Osteoblast (primary cell): ENCODE data around the gene SMCO2. TPM values are rescaled to one million over a fixed set of nuclear protein-coding genes. Genes with fewer than 3 reads are reported as not detected.

Experiments used
- DNase-seq: peaks from one replicate; pipeline ENCODE4 v3.0.0; 2011; ENCODE audit warnings: low spot score, mixed read lengths; ENCODE audit not compliant: insufficient read length; ENCODE audit errors: missing footprints
- H2AFZ ChIP-seq: 2 replicates; pipeline ENCODE4 v1.6.0; 2011; ENCODE audit warnings: mild to moderate bottlenecking, low read length
- H3K27ac ChIP-seq: 2 replicates; pipeline ENCODE4 v1.5.1; 2011; ENCODE audit warnings: mild to moderate bottlenecking, low read depth, low read length, moderate library complexity
- H3K27me3 ChIP-seq: 2 replicates; pipeline ENCODE4 v1.6.0; 2012; ENCODE audit warnings: mild to moderate bottlenecking, control low read depth, inconsistent platforms, low read length, moderate library complexity; ENCODE audit not compliant: insufficient read depth
- H3K36me3 ChIP-seq: 2 replicates; pipeline ENCODE4 v1.5.1; 2011; ENCODE audit warnings: mild to moderate bottlenecking, low read length, control low read depth, moderate library complexity; ENCODE audit not compliant: insufficient read depth
- H3K4me1 ChIP-seq: 2 replicates; pipeline ENCODE4 v1.5.1; 2011; ENCODE audit warnings: mild to moderate bottlenecking, low read length, control low read depth, moderate library complexity; ENCODE audit not compliant: insufficient read depth
- H3K4me2 ChIP-seq: 2 replicates; pipeline ENCODE4 v1.6.0; 2011; ENCODE audit warnings: mild to moderate bottlenecking, low read length; ENCODE audit not compliant: insufficient read depth
- H3K4me3 ChIP-seq: fragments of 200-600 bp; sonication (generic); 3 replicates; pipeline ENCODE4 v1.5.1; 2012; ENCODE audit warnings: mild to moderate bottlenecking, low read length, inconsistent platforms; ENCODE audit not compliant: insufficient read depth
- H3K79me2 ChIP-seq: 2 replicates; pipeline ENCODE4 v1.6.0; 2012; ENCODE audit warnings: mild to moderate bottlenecking, low read length, control low read depth, inconsistent platforms; ENCODE audit not compliant: insufficient read depth
- H3K9me3 ChIP-seq: 2 replicates; pipeline ENCODE4 v1.5.1; 2011; ENCODE audit warnings: low read depth, low read length, control low read depth
- H4K20me1 ChIP-seq: 2 replicates; pipeline ENCODE4 v1.6.0; 2012; ENCODE audit warnings: mild to moderate bottlenecking, low read length, control low read depth; ENCODE audit not compliant: insufficient read depth
- total RNA-seq: library from RNA; depleted of rRNA; stranded (reverse); fragments of >200 nt; gene quantifications from 2 replicates; pipeline ENCODE4 v1.2.3, GENCODE V29; 2012
- TF ChIP-seq, protein P1 (sequence below): IDR thresholded peaks from 2 replicates; pipeline ENCODE4 v1.5.1; 2011; ENCODE audit warnings: mild to moderate bottlenecking, low read depth, low read length, moderate library complexity; ENCODE audit errors: extremely low read depth

SMCO2 gene
- total RNA-seq, 1 donor: 0.72 TPM

DNA sequence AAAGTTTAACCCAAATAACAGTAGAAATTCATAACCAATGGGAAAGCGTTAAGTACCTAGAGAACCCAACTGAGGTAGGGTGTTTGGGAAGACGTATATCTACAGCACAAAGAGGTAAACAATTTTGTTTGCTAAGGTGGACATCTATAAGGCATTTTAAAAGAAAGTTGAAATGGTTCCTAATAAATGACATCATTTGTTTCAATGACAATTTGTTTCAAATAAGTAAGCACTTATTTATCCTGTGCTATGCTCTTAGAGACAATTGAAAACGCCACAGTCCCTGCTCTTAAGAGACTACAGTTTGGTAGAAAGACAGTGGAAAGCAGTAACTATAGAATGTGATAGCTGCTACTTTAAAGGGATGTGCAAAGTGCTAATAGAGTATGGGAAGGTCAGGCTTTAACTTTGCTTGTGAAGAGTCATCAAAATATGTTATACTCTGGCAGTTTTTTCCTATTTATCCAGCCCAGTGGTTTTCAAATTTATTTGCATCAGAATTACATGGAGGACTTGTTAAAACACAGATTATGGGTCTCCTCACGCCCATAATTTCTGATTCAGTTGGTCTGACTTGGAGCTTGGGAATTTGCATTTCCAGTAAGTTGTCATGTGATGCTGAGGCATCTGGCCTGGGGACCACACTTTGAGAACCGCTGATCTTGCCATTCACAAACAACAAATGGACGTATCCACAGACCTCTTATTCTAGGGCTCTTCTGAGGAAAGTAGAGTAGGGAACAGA, 19.6 kb upstream of the SMCO2 start:
- no peak overlapping the region for H3K4me2 ChIP-seq
- H3K4me3 ChIP-seq: no peak overlapping the region
- no peaks in the 10 kb centered on the region for H3K27me3 ChIP-seq
- no peak overlapping the region for H2AFZ ChIP-seq
- TF ChIP-seq, protein P1, sequence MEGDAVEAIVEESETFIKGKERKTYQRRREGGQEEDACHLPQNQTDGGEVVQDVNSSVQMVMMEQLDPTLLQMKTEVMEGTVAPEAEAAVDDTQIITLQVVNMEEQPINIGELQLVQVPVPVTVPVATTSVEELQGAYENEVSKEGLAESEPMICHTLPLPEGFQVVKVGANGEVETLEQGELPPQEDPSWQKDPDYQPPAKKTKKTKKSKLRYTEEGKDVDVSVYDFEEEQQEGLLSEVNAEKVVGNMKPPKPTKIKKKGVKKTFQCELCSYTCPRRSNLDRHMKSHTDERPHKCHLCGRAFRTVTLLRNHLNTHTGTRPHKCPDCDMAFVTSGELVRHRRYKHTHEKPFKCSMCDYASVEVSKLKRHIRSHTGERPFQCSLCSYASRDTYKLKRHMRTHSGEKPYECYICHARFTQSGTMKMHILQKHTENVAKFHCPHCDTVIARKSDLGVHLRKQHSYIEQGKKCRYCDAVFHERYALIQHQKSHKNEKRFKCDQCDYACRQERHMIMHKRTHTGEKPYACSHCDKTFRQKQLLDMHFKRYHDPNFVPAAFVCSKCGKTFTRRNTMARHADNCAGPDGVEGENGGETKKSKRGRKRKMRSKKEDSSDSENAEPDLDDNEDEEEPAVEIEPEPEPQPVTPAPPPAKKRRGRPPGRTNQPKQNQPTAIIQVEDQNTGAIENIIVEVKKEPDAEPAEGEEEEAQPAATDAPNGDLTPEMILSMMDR: no peak
- H3K4me1 ChIP-seq: peaks cover 4% of the 10 kb centered on the region
- no peaks in the 10 kb centered on the region for H3K79me2 ChIP-seq
- H3K36me3 ChIP-seq: no peaks in the 10 kb centered on the region
- H3K27ac ChIP-seq: no peak overlapping the region
- no peaks in the 10 kb centered on the region for H4K20me1 ChIP-seq
- no peaks in the 10 kb centered on the region for H3K9me3 ChIP-seq
- no peak for DNase-seq

DNA sequence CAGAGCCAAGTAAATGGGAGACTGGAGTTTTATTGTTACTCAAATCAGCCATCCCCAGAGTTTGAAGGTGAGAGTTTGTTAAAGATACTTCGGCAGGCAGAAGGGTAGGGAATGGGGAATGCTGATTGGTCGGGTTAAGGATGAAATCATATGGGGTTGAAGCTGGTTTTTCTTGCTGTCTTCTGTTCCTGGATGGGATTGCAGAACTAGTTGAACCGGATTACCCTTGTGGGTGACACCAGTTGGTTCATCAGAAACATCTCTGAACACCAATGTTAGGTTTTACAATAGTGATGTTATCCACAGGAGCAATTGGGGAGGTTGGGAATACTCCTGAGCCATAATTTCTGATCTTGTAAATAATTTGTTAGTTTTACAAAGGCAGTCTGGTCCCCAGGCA, 18.7 kb upstream of the SMCO2 start:
- Histone ChIP-seq H3K79me2 (no peaks in the 10 kb centered on the region), H3K36me3 (no peaks in the 10 kb centered on the region), H3K9me3 (no peaks in the 10 kb centered on the region), H3K4me2 (no peak overlapping the region), H3K27me3 (no peaks in the 10 kb centered on the region), H2AFZ (no peak overlapping the region), H3K4me3 (no peak overlapping the region), H3K4me1 (peaks cover 5% of the 10 kb centered on the region), H4K20me1 (no peaks in the 10 kb centered on the region), H3K27ac (no peak overlapping the region)
- TF ChIP-seq, protein P1: no peak
- DNase-seq: no peak

DNA sequence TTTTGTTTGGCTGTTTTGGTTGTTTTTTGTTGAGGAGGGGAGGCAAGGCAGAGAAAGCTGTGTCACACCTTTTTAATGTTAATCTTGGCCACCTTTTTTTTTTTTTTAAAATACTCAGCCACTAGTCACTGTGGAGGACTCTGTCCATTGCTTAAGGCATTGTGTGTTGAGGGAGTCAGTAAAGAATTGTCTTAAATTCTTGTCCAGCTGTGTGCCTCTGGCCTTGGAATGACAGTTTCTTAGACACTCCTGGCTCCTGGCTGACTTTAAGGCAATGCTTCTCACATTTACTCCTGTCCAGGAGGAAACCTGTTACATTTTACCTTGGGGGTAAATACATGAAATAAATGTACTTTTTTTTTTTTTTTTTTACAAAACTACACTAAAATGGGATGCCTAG, 18.1 kb upstream of the SMCO2 start:
- Histone ChIP-seq H4K20me1 (no peaks in the 10 kb centered on the region), H3K27ac (no peak overlapping the region), H3K27me3 (no peaks in the 10 kb centered on the region), H2AFZ (no peak overlapping the region), H3K36me3 (no peaks in the 10 kb centered on the region), H3K79me2 (no peaks in the 10 kb centered on the region), H3K9me3 (no peaks in the 10 kb centered on the region), H3K4me3 (no peak overlapping the region), H3K4me2 (no peak overlapping the region), H3K4me1 (peaks cover 10% of the 10 kb centered on the region)
- DNase-seq: no peak
- TF ChIP-seq, protein P1: no peak

DNA sequence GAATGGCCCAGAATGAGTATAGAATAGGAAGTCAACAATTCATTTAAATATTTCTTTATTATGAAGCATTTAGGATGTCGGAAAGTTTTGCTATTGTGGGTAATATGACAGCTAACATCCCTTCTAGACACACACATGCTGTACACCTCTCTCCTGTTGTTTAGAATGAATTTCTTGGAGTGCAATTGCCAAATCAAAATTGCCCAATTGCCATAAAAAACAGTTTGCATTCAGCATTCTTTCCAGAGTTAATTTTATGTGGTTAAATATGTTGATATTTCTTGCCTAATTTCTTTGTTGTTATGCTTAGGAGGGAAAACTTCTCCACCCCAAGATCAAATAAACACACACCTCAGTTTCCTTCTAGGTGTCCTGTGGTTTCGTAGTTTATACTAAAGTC, 16.9 kb upstream of the SMCO2 start:
- Histone ChIP-seq H3K27me3 (no peaks in the 10 kb centered on the region), H4K20me1 (no peaks in the 10 kb centered on the region), H3K4me1 (peaks cover 10% of the 10 kb centered on the region), H3K9me3 (no peaks in the 10 kb centered on the region), H3K27ac (no peak overlapping the region), H3K4me2 (no peak overlapping the region), H3K79me2 (no peaks in the 10 kb centered on the region), H3K36me3 (no peaks in the 10 kb centered on the region), H2AFZ (no peak overlapping the region), H3K4me3 (no peak overlapping the region)
- no peak for DNase-seq
- TF ChIP-seq, protein P1: no peak
